ENCODE results near the gene IRAK2.
"Not testable (repeated sequence)": the region's sequence is repeated elsewhere in the genome, so short reads cannot be mapped to it uniquely, and the experiment has no call there.

IRAK2 gene

DNA sequence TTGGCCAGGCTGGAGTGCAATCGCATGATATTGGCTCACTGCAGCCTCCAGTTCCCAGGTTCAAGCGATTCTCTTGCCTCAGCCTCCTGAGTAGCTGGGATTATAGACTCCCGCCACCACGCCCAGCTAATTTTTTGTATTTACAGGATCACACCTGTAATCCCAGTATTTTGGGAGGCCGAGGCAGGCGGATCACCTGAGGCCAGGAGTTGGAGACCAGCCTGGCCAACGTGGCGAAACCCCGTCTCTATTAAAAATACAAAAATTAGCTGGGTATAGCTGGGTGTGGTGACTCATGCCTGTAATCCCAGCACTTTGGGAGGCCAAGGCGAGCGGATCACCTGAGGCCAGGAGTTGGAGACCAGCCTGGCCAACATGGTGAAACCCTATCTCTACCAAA lies 107.8 kb downstream of the IRAK2 start:
- H3K9me3 Mint-ChIP-seq, H3K4me3 Mint-ChIP-seq, DNase-seq, H3K27me3 Mint-ChIP-seq, H3K27ac Mint-ChIP-seq: not testable (repeated sequence)
- CTCF ChIA-PET = interaction anchor here (0.6 to 2.2 kb wide), 2 partner anchors 9 to 440 kb away, joined by 3 to 9 read pairs; no protein-coding TSS in a partner anchor
- peaks cover 59% of the 10 kb centered on the region for H3K36me3 Mint-ChIP-seq
- H3K4me1 Mint-ChIP-seq = peaks cover 39% of the 10 kb centered on the region

DNA sequence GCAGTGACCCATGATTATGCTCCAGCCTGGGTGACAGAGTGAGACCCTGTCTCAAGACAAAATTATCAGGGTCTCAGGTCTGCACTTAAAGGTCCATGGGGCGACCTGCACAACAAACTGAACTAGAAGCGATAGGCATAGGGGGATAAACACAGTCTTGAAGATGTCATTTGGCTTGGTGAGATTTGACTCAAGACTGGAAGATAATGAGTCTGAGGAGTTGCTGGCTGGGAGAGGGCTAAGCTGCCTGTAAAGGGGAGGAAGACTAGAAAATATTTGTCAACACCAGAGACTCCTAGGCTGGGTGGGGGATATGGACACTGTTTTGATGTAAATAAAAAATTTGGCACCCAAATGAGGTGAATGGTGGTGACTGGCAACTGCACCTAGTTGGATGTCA lies 108.3 kb downstream of the IRAK2 start:
- no peak overlapping the region for H3K4me3 Mint-ChIP-seq
- peaks cover 62% of the 10 kb centered on the region for H3K36me3 Mint-ChIP-seq
- H3K27ac Mint-ChIP-seq = no peak overlapping the region
- no peak for DNase-seq
- H3K27me3 Mint-ChIP-seq = no peaks in the 10 kb centered on the region
- CTCF ChIA-PET = interaction anchor here (2.2 kb wide), 1 partner anchor 9 kb away, joined by 9 read pairs; no protein-coding TSS in a partner anchor
- peaks cover 37% of the 10 kb centered on the region for H3K4me1 Mint-ChIP-seq
- H3K9me3 Mint-ChIP-seq = no peaks in the 10 kb centered on the region

GRCh38 chr3:10273702-10274305 lies 109.1 kb downstream of the IRAK2 start:
- Mint-ChIP-seq H3K4me1 (peaks cover 34% of the 10 kb centered on the region), H3K27me3 (no peaks in the 10 kb centered on the region), H3K9me3 (no peaks in the 10 kb centered on the region), H3K27ac (no peak overlapping the region), H3K4me3 (no peak overlapping the region), H3K36me3 (peaks cover 62% of the 10 kb centered on the region)
- CTCF ChIA-PET = interaction anchor here (1.0 to 1.3 kb wide), 4 partner anchors 9 to 341 kb away, joined by 3 to 4 read pairs (median 4); partner anchors contain the start of gene CRELD1
- DNase-seq = no peak

GRCh38 chr3:10274601-10275000 lies 109.9 kb downstream of the IRAK2 start:
- Mint-ChIP-seq H3K4me3 (no peak overlapping the region), H3K36me3 (peaks cover 64% of the 10 kb centered on the region), H3K27ac (no peak overlapping the region), H3K4me1 (peaks cover 33% of the 10 kb centered on the region), H3K27me3 (no peaks in the 10 kb centered on the region), H3K9me3 (no peaks in the 10 kb centered on the region)
- CTCF ChIA-PET = interaction anchor here (1.0 to 1.3 kb wide), 4 partner anchors 10 to 341 kb away, joined by 3 to 4 read pairs (median 4); partner anchors contain the start of gene CRELD1
- no peak for DNase-seq

DNA sequence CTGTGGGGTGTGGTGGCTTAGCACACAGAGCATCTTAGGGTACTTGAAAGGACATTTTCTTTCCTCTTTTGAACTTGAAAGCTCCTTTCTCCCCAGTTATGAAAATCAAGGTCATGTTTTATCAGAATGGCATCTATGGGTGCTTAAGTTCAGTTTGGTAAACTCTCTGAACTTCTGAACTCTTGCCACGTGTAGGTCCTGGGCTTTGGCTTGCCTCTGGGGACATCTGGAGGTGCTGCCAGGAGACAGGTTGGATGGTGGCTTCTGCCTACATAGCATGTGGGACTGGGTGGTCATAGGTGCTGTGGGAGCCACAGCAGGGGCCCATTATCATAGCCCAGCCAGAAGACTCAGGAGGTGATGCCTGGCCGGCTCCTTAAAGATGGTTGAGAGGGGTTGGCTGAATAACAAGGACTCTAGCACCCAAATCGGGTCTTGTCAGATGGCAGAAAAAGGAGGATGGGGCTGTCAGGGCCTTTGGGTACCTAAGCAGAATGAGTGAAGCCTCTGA lies 112.5 kb downstream of the IRAK2 start:
- peaks cover 61% of the 10 kb centered on the region for H3K36me3 Mint-ChIP-seq
- peaks cover 34% of the 10 kb centered on the region for H3K4me1 Mint-ChIP-seq
- no peak overlapping the region for H3K27ac Mint-ChIP-seq

GRCh38 chr3:10278501-10278900 lies 113.8 kb downstream of the IRAK2 start:
- CTCF ChIA-PET = no interaction called here
- no peaks in the 10 kb centered on the region for H3K27me3 Mint-ChIP-seq
- no peak overlapping the region for H3K4me3 Mint-ChIP-seq
- H3K36me3 Mint-ChIP-seq = peaks cover 61% of the 10 kb centered on the region
- H3K4me1 Mint-ChIP-seq = peaks cover 29% of the 10 kb centered on the region
- H3K9me3 Mint-ChIP-seq = no peaks in the 10 kb centered on the region
- DNase-seq = no peak
- peak overlapping the region; percentile 37 for H3K27ac Mint-ChIP-seq

More for the DNA sequence above, 112.5 kb downstream of the IRAK2 start:
- CTCF ChIA-PET = interaction anchor here (0.7 kb wide), 1 partner anchor 184 kb away, joined by 3 read pairs; no protein-coding TSS in a partner anchor
- DNase-seq = no peak
- no peak overlapping the region for H3K4me3 Mint-ChIP-seq
- no peaks in the 10 kb centered on the region for H3K27me3 Mint-ChIP-seq
- H3K9me3 Mint-ChIP-seq = no peaks in the 10 kb centered on the region

- Mint-ChIP-seq H3K27me3 (no peaks in the 10 kb centered on the region), H3K36me3 (peaks cover 62% of the 10 kb centered on the region), H3K4me3 (no peak overlapping the region), H3K9me3 (no peaks in the 10 kb centered on the region), H3K27ac (no peak overlapping the region), H3K4me1 (peaks cover 30% of the 10 kb centered on the region)
- CTCF ChIA-PET = interaction anchor here (0.6 to 2.5 kb wide), 4 partner anchors 14 to 114 kb away, joined by 3 to 8 read pairs (median 4); partner anchors contain the start of gene SEC13
- DNase-seq = no peak
Measured at GRCh38 chr3:10279384-10280176, 114.9 kb downstream of the IRAK2 start.

GRCh38 chr3:10280177-10280529 lies 115.4 kb downstream of the IRAK2 start:
- Mint-ChIP-seq H3K27ac (no peak overlapping the region), H3K36me3 (peaks cover 61% of the 10 kb centered on the region)

GRCh38 chr3:10280571-10280970 lies 115.9 kb downstream of the IRAK2 start:
- DNase-seq = no peak
- Mint-ChIP-seq H3K4me3 (no peak overlapping the region), H3K4me1 (peaks cover 38% of the 10 kb centered on the region), H3K27me3 (no peaks in the 10 kb centered on the region), H3K36me3 (peaks cover 60% of the 10 kb centered on the region), H3K27ac (no peak overlapping the region), H3K9me3 (no peaks in the 10 kb centered on the region)
- CTCF ChIA-PET = interaction anchor here (1.1 to 2.5 kb wide), 3 partner anchors 17 to 115 kb away, joined by 3 to 8 read pairs (median 5); partner anchors contain the start of gene SEC13

More at GRCh38 chr3:10280177-10280529, 115.4 kb downstream of the IRAK2 start:
- Mint-ChIP-seq H3K9me3 (no peaks in the 10 kb centered on the region), H3K27me3 (no peaks in the 10 kb centered on the region), H3K4me1 (peaks cover 35% of the 10 kb centered on the region), H3K4me3 (no peak overlapping the region)
- no peak for DNase-seq
- CTCF ChIA-PET = interaction anchor here (0.6 to 2.5 kb wide), 4 partner anchors 13 to 114 kb away, joined by 3 to 8 read pairs (median 4); partner anchors contain the start of gene SEC13

GRCh38 chr3:10281951-10282350 lies 117.2 kb downstream of the IRAK2 start:
- Mint-ChIP-seq H3K4me1 (peaks cover 37% of the 10 kb centered on the region), H3K27me3 (no peaks in the 10 kb centered on the region), H3K27ac (no peak overlapping the region), H3K4me3 (no peak overlapping the region), H3K36me3 (peaks cover 57% of the 10 kb centered on the region), H3K9me3 (no peaks in the 10 kb centered on the region)
- DNase-seq = no peak
- CTCF ChIA-PET = interaction anchor here (1.0 to 2.5 kb wide), 2 partner anchors 18 to 100 kb away, joined by 4 to 8 read pairs; no protein-coding TSS in a partner anchor

GRCh38 chr3:10283638-10284037 lies 118.9 kb downstream of the IRAK2 start:
- peaks cover 46% of the 10 kb centered on the region for H3K36me3 Mint-ChIP-seq
- no peak overlapping the region for H3K4me3 Mint-ChIP-seq
- H3K27ac Mint-ChIP-seq = no peak overlapping the region
- H3K27me3 Mint-ChIP-seq = no peaks in the 10 kb centered on the region
- DNase-seq = no peak
- CTCF ChIA-PET = interaction anchor here (1.2 to 4.5 kb wide), 3 partner anchors 19 to 352 kb away, joined by 3 to 18 read pairs (median 4); no protein-coding TSS in a partner anchor
- peaks cover 30% of the 10 kb centered on the region for H3K4me1 Mint-ChIP-seq
- H3K9me3 Mint-ChIP-seq = no peaks in the 10 kb centered on the region

GRCh38 chr3:10284496-10284895 lies 119.8 kb downstream of the IRAK2 start:
- Mint-ChIP-seq H3K4me1 (peaks cover 30% of the 10 kb centered on the region), H3K4me3 (no peak overlapping the region), H3K9me3 (no peaks in the 10 kb centered on the region), H3K27ac (peak overlapping the region; percentile 11), H3K27me3 (no peaks in the 10 kb centered on the region), H3K36me3 (peaks cover 44% of the 10 kb centered on the region)
- CTCF ChIA-PET = interaction anchor here (1.2 to 4.5 kb wide), 4 partner anchors 20 to 353 kb away, joined by 3 to 18 read pairs (median 6); no protein-coding TSS in a partner anchor
- DNase-seq = peak; percentile 28

DNA sequence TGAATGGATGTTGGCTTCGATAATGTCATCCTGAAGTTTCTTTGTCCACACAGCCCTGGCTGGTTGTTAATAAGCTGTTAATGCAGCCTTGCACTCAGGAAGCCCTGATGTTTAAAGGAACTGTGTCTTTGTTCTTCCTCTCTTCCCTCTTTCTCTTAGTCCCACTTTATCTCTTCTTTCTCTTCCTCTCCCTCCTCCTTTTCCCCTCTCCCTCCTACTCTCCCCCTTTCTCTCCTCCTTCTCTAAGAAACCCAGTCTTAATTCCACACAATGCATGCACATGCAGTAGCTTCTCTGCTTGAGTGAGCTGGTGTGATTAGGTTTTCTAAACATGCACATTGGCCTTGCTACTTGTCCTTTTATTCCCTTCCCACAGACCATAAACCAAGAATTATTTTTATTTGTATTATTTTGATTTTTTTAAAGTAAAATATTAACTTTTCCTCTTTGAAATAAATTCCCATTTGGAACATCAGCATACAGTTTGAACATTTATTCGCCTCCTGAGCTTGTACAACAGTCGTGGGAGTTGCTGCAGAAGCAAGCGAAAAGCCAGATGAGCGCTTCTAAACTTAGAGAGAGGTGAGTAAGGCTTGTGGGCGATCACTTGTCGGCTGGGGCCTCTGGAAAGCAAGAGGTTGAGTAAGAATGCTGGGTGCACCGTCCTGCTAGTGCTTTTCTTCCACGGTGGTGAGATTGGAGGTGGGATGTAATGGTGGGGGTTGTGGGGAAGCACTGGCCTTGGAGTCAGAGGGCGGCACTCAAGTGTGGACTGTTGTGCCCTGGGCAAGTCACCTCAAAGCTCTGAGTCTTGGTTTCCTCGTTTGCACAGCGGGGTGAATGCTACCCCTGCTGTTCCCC lies 120.8 kb downstream of the IRAK2 start:
- peak; percentile 18 for DNase-seq
- Mint-ChIP-seq H3K27ac (no peak overlapping the region), H3K27me3 (no peaks in the 10 kb centered on the region), H3K4me1 (peaks cover 27% of the 10 kb centered on the region), H3K36me3 (peaks cover 35% of the 10 kb centered on the region), H3K9me3 (no peaks in the 10 kb centered on the region), H3K4me3 (no peak overlapping the region)
- CTCF ChIA-PET = interaction anchor here (0.5 to 4.5 kb wide), 8 partner anchors 11 to 354 kb away, joined by 3 to 18 read pairs (median 4); no protein-coding TSS in a partner anchor

Data from activated naive CD4-positive, alpha-beta T cell treated with anti-CD3 and anti-CD28 coated beads, Interleukin-2, amount 10 ng/mL, durations not matched to agents 7 days and 5 days (primary cell).